HFF-Myc (cell line): ENCODE data around the gene NFKB1.
"Not testable (repeated sequence)": the region's sequence is repeated elsewhere in the genome, so short reads cannot be mapped to it uniquely, and the experiment has no call there.

Experiments used
- DNase-seq: peaks from one replicate; pipeline ENCODE4 v3.0.0-alpha.2; 2011; ENCODE audit warnings: low read depth; ENCODE audit errors: extremely low read depth
- H3K4me3 ChIP-seq: replicated peaks from 2 replicates; pipeline ENCODE4 v1.5.1; 2011; ENCODE audit warnings: low read depth, mild to moderate bottlenecking, control low read depth, low read length
- CTCF ChIP-seq: IDR thresholded peaks from 2 replicates; pipeline ENCODE4 v1.5.1; 2012; ENCODE audit warnings: mild to moderate bottlenecking, low read depth, low read length, control low read depth; ENCODE audit errors: missing control alignments

Gene NFKB1

GRCh38 chr4:102614801-102615200 is 113.6 kb downstream of the NFKB1 start:
- TF ChIP-seq CTCF, result no peak
- H3K4me3 ChIP-seq, result no peak overlapping the region
- no peak for DNase-seq

GRCh38 chr4:102616636-102617035 is 115.5 kb downstream of the NFKB1 start:
- no peak overlapping the region for H3K4me3 ChIP-seq
- no peak for TF ChIP-seq CTCF

GRCh38 chr4:102619021-102619420 is 117.9 kb downstream of the NFKB1 start:
- H3K4me3 ChIP-seq, DNase-seq: not testable (repeated sequence)

More at GRCh38 chr4:102616636-102617035, 115.5 kb downstream of the NFKB1 start:
- DNase-seq, result no peak

GRCh38 chr4:102619776-102620631 is 118.8 kb downstream of the NFKB1 start:
- not testable (repeated sequence) for H3K4me3 ChIP-seq, DNase-seq

- no peak overlapping the region for H3K4me3 ChIP-seq
Observed at GRCh38 chr4:102620697-102621497, 119.7 kb downstream of the NFKB1 start.

GRCh38 chr4:102623622-102624021 is 122.5 kb downstream of the NFKB1 start:
- TF ChIP-seq CTCF, result peak; percentile 50
- DNase-seq, result peak; percentile 56
- no peak overlapping the region for H3K4me3 ChIP-seq

More at GRCh38 chr4:102620697-102621497, 119.7 kb downstream of the NFKB1 start:
- peak; percentile 72 for DNase-seq
- peak; percentile 55 for TF ChIP-seq CTCF

- TF ChIP-seq CTCF, result no peak
- no peak for DNase-seq
- no peak overlapping the region for H3K4me3 ChIP-seq
Observed at GRCh38 chr4:102624505-102624904, 123.3 kb downstream of the NFKB1 start.
